ENCODE data around the gene SUSD1.

SUSD1 gene

DNA sequence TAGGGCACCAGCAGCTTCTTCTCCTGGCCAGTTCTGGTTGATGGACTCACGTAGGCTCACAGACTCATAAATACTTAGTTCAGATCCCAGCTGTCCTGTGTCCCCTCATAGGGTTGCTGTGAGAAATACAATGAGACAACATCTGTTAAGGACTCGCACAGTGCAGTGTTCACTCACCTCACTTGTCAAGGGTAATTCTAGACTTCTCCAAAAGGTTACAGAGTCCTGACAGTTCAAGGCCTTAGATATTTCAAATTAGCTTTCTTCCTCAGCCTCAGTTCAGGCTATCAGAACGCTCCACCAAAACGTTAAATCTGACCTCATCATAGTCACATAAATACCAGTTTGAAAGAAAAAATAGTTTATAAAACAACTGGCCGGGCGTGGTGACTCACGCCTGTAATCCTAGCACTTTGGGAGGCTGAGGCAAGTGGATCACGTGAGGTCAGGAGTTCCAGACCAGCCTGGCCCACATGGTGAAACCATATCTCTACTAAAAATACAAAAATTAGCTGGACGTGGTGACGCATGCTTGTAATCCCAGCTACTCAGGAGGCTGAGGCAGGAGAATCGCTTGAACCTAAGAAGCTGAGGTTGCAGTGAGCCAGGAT, 172.1 kb downstream of the SUSD1 start:
- no peak for TF ChIP-seq CTCF (IDR thresholded peaks at IDR 0.05)
- no peak for TF ChIP-seq ZFX (IDR thresholded peaks at IDR 0.05; ENCODE audit: borderline replicate concordance)
- H3K27ac ChIP-seq = no peak overlapping the region

DNA sequence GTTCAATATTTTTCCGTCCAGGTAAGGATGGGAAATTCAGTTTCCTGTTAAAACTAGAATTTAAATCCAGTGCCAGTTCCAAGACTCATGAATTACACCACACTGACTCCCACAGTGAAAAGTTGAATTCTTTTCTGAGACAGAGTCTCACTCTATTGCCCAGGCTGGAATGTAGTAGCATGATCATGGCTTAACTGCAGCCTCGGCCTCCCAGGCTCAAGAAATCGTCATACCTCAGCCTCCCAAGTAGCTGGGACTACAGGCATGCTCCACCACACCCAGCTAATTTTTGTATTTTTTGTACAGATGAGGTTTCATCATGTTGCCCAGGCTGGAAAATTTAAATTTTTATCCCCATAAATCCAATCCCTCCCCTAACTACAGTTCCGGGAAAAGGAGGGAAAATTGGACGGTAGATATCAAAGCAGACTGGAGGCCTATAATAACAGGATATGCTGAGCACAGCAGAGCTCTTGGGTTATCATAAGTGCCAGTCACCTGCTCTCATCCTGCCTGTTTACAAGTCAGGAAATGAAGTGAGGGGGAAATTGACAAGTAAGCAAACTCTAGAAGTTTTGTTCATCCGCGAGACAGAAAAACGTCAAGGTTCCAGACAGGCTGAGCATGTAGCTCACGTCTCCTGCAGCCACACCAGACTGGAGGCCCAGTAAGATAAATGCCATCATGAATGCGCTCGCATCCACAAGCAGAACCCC, 172.8 kb downstream of the SUSD1 start:
- H3K27ac ChIP-seq = no peak overlapping the region
- TF ChIP-seq CTCF (IDR thresholded peaks at IDR 0.05) (no peak), ZFX (IDR thresholded peaks at IDR 0.05; ENCODE audit: borderline replicate concordance) (no peak)

GRCh38 chr9:112000743-112001142, 174.4 kb downstream of the SUSD1 start:
- TF ChIP-seq ZFX (IDR thresholded peaks at IDR 0.05; ENCODE audit: borderline replicate concordance) (no peak), CTCF (IDR thresholded peaks at IDR 0.05) (no peak)
- no peak overlapping the region for H3K27ac ChIP-seq

GRCh38 chr9:111999319-111999718, 175.8 kb downstream of the SUSD1 start:
- TF ChIP-seq ZFX (IDR thresholded peaks at IDR 0.05; ENCODE audit: borderline replicate concordance) (no peak), CTCF (IDR thresholded peaks at IDR 0.05) (no peak)

GRCh38 chr9:111997831-111998230, 177.3 kb downstream of the SUSD1 start:
- TF ChIP-seq CTCF (IDR thresholded peaks at IDR 0.05) (no peak), ZFX (IDR thresholded peaks at IDR 0.05; ENCODE audit: borderline replicate concordance) (no peak)
- H3K27ac ChIP-seq = no peak overlapping the region

More at GRCh38 chr9:111999319-111999718, 175.8 kb downstream of the SUSD1 start:
- no peak overlapping the region for H3K27ac ChIP-seq

- no peak for TF ChIP-seq CTCF (IDR thresholded peaks at IDR 0.05)
- H3K27ac ChIP-seq = no peak overlapping the region
These were observed 180.2 kb downstream of the SUSD1 start for GRCh38 chr9:111994831-111995458.

DNA sequence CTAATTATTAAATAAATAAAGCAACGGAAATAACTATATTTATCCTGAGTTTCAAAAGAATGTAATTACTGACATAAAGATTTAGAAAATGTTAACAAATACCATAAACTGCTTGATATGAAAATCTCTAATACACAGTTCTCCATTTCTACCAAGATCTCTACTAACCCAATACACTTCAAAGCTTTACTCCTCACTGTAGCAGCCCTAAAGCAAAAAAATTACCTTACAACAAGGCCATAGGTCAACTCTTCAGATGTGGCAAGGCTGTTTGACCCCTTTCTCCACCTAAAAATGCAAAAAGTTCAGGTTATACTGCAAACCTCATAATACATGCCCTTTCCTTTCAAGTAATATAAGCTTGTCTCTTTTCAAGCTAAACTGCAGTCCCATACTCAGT, 181.8 kb downstream of the SUSD1 start:
- TF ChIP-seq CTCF (IDR thresholded peaks at IDR 0.05) (no peak), ZFX (IDR thresholded peaks at IDR 0.05; ENCODE audit: borderline replicate concordance) (no peak)
- H3K27ac ChIP-seq = no peak overlapping the region
